Esophagus squamous epithelium (tissue), 4 donors: ENCODE data around the gene ADPRHL1.

Experiments
- CTCF ChIP-seq, 6 experiments: fragments of 450-650 bp in 4 of 6; fragments of 200-600 bp in 2 of 6; sonication (generic) in 2 of 6; IDR thresholded peaks; one replicate each; pipeline ENCODE4 v1.5.1; 2016 to 2019; ENCODE audit warnings: antibody characterized with exemption in 6 of 6, mild to moderate bottlenecking in 4 of 6, moderate library complexity in 4 of 6
- POLR2A ChIP-seq, 4 donors: fragments of 450-650 bp; IDR thresholded peaks; one replicate each; pipeline ENCODE4 v1.6.1; 2017; ENCODE audit warnings: antibody characterized with exemption in 4 of 4, mild to moderate bottlenecking in 4 of 4, moderate library complexity in 3 of 4

- TF ChIP-seq CTCF (IDR thresholded peaks at IDR 0.05) (no peak), POLR2A (IDR thresholded peaks at IDR 0.05) (no peak)
Measured at GRCh38 chr13:113422807-113423519, 30.3 kb downstream of the ADPRHL1 start.
